ENCODE measurements around the gene ABCD1.
"Not testable (repeated sequence)": the region's sequence is repeated elsewhere in the genome, so short reads cannot be mapped to it uniquely, and the experiment has no call there.

The ABCD1 gene

GRCh38 chrX:153692003-153692402 lies 32.7 kb upstream of the ABCD1 start:
- no peak for TF ChIP-seq CTCF (conservative IDR thresholded peaks at IDR 0.05; ENCODE audit: low read depth, low read length)
- no peak for DNase-seq (ENCODE audit: low read depth)
- no peak overlapping the region for H3K4me3 ChIP-seq (ENCODE audit: low read length)

GRCh38 chrX:153692611-153693156 lies 32.0 kb upstream of the ABCD1 start:
- no peak for DNase-seq (ENCODE audit: low read depth)
- TF ChIP-seq CTCF (conservative IDR thresholded peaks at IDR 0.05; ENCODE audit: low read depth, low read length) = no peak
- no peak overlapping the region for H3K4me3 ChIP-seq (ENCODE audit: low read length)

GRCh38 chrX:153693216-153694086 lies 31.2 kb upstream of the ABCD1 start:
- no peak for DNase-seq (ENCODE audit: low read depth)
- TF ChIP-seq CTCF (conservative IDR thresholded peaks at IDR 0.05; ENCODE audit: low read depth, low read length) = no peak

GRCh38 chrX:153694256-153694655 lies 30.4 kb upstream of the ABCD1 start:
- H3K4me3 ChIP-seq (ENCODE audit: low read length); DNase-seq (ENCODE audit: low read depth): not testable (repeated sequence)

More at GRCh38 chrX:153693216-153694086, 31.2 kb upstream of the ABCD1 start:
- H3K4me3 ChIP-seq (ENCODE audit: low read length) = no peak overlapping the region

GRCh38 chrX:153694687-153695270 lies 29.9 kb upstream of the ABCD1 start:
- no peak for DNase-seq (ENCODE audit: low read depth)
- TF ChIP-seq CTCF (conservative IDR thresholded peaks at IDR 0.05; ENCODE audit: low read depth, low read length) = no peak
- no peak overlapping the region for H3K4me3 ChIP-seq (ENCODE audit: low read length)

GRCh38 chrX:153696100-153696499 lies 28.6 kb upstream of the ABCD1 start:
- H3K4me3 ChIP-seq (ENCODE audit: low read length) = no peak overlapping the region
- no peak for DNase-seq (ENCODE audit: low read depth)
- TF ChIP-seq CTCF (conservative IDR thresholded peaks at IDR 0.05; ENCODE audit: low read depth, low read length) = no peak

- not testable (repeated sequence) for H3K4me3 ChIP-seq (ENCODE audit: low read length); DNase-seq (ENCODE audit: low read depth)
Observed at GRCh38 chrX:153696538-153696937, 28.1 kb upstream of the ABCD1 start.

GRCh38 chrX:153696986-153697722 lies 27.5 kb upstream of the ABCD1 start:
- H3K4me3 ChIP-seq (ENCODE audit: low read length); DNase-seq (ENCODE audit: low read depth): not testable (repeated sequence)

Measured in retinal pigment epithelial cell (primary cell).